CD8-positive, alpha-beta memory T cell (primary cell): ENCODE results near the gene TEX36. TPM values are rescaled to one million over a fixed set of nuclear protein-coding genes. Genes with fewer than 3 reads are reported as not detected.
"Not testable (repeated sequence)": the region's sequence is repeated elsewhere in the genome, so short reads cannot be mapped to it uniquely, and the experiment has no call there.

Experiments
- CTCF ChIA-PET: fragments of 350-600 bp; sonication (Branson Sonifier 250); formaldehyde crosslinking; loops from one replicate; lab custom pipeline; 2021; ENCODE audit warnings: antibody characterized with exemption; lab: Charles Lee
- POLR2A ChIA-PET: fragments of 350-600 bp; sonication (Branson Sonifier 250); formaldehyde crosslinking; loops from one replicate; lab custom pipeline; 2021; ENCODE audit warnings: antibody characterized with exemption; lab: Charles Lee
- DNase-seq, 5 donors: peaks; one replicate each; pipeline versions ENCODE4 v3.0.0 to v3.0.0-alpha.2; 2020 to 2022; ENCODE audit warnings: mixed read lengths in 1 of 5
- H3K27ac ChIP-seq: one replicate; pipeline ENCODE4 v1.7.0; 2013; ENCODE audit warnings: low read depth, mild to moderate bottlenecking, low read length, moderate library complexity
- H3K27me3 ChIP-seq: 2 replicates; pipeline ENCODE4 v1.7.0; 2013; ENCODE audit warnings: low read length, mild to moderate bottlenecking; ENCODE audit not compliant: insufficient read depth, poor library complexity, severe bottlenecking
- H3K36me3 ChIP-seq: 2 replicates; pipeline ENCODE4 v1.7.0; 2013; ENCODE audit warnings: mild to moderate bottlenecking, low read length, moderate library complexity; ENCODE audit not compliant: insufficient read depth
- H3K4me1 ChIP-seq: 2 replicates; pipeline ENCODE4 v1.7.0; 2013; ENCODE audit warnings: mild to moderate bottlenecking, low read length, moderate library complexity; ENCODE audit not compliant: insufficient read depth
- H3K4me3 ChIP-seq: 2 replicates; pipeline ENCODE4 v1.7.0; 2013; ENCODE audit warnings: mild to moderate bottlenecking, low read length
- H3K9me3 ChIP-seq: 2 replicates; pipeline ENCODE4 v1.7.0; 2013; ENCODE audit warnings: mild to moderate bottlenecking, low read length
- H3K27ac Mint-ChIP-seq, 8 donors: one replicate each; pipeline ENCODE4 v1.8.0; 2020 to 2021; ENCODE audit warnings: mixed read lengths in 8 of 8, mild to moderate bottlenecking in 6 of 8, inconsistent platforms in 3 of 8, moderate library complexity in 3 of 8
- H3K27me3 Mint-ChIP-seq, 2 donors: one replicate each; pipeline ENCODE4 v1.8.0; 2020 to 2021; ENCODE audit warnings: mixed read lengths in 2 of 2, mild to moderate bottlenecking in 1 of 2, moderate library complexity in 1 of 2
- H3K36me3 Mint-ChIP-seq, 3 donors: one replicate each; pipeline ENCODE4 v1.8.0; 2020 to 2021; ENCODE audit warnings: mixed read lengths in 3 of 3, inconsistent platforms in 1 of 3, mild to moderate bottlenecking in 1 of 3
- H3K4me1 Mint-ChIP-seq, 3 donors: one replicate each; pipeline ENCODE4 v1.8.0; 2020 to 2021; ENCODE audit warnings: mixed read lengths in 3 of 3, inconsistent platforms in 1 of 3, mild to moderate bottlenecking in 1 of 3
- H3K4me3 Mint-ChIP-seq, 7 donors: one replicate each; pipeline ENCODE4 v1.8.0; 2020 to 2021; ENCODE audit warnings: mixed read lengths in 7 of 7, mild to moderate bottlenecking in 6 of 7, moderate library complexity in 4 of 7, inconsistent platforms in 2 of 7
- H3K9me3 Mint-ChIP-seq, 5 donors: one replicate each; pipeline ENCODE4 v1.8.0; 2020 to 2022; ENCODE audit warnings: mixed read lengths in 5 of 5, mild to moderate bottlenecking in 3 of 5, moderate library complexity in 2 of 5, inconsistent platforms in 1 of 5
- polyA plus RNA-seq: library from polyadenylated mRNA; unstranded; fragments of 300-500 nt; fragmentation: Illumina TruSeq; gene quantifications from one replicate; pipeline ENCODE4 v1.2.3, GENCODE V29; 2021
- total RNA-seq, 2 experiments: library from RNA; stranded (reverse); gene quantifications; one replicate each; pipeline ENCODE4 v1.2.3, GENCODE V29; 2021

Gene TEX36
- total and polyA plus RNA-seq, 3 experiments from 2014 or later = not detected

GRCh38 chr10:125698481-125698998 is 15.6 kb upstream of the TEX36 start:
- no peaks in the 10 kb centered on the region for H3K4me1 Mint-ChIP-seq
- DNase-seq = no peak
- Histone ChIP-seq H3K4me1 (no peaks in the 10 kb centered on the region), H3K27ac (no peak overlapping the region), H3K4me3 (no peak overlapping the region), H3K27me3 (peaks cover 3% of the 10 kb centered on the region), H3K36me3 (no peaks in the 10 kb centered on the region), H3K9me3 (no peaks in the 10 kb centered on the region)
- ChIA-PET POLR2A (no interaction called here), CTCF (no interaction called here)
- H3K4me3 Mint-ChIP-seq = no peak overlapping the region
- peaks cover 0 to 4% (median 0%) of the 10 kb centered on the region in 5 donors for H3K9me3 Mint-ChIP-seq
- peaks cover 0 to 5% (median 0%) of the 10 kb centered on the region in 3 donors for H3K36me3 Mint-ChIP-seq
- peaks cover 2 to 26% of the 10 kb centered on the region in 2 donors for H3K27me3 Mint-ChIP-seq
- no peak overlapping the region for H3K27ac Mint-ChIP-seq

- H3K27me3 ChIP-seq, POLR2A ChIA-PET, H3K4me3 ChIP-seq, H3K36me3 ChIP-seq, H3K27ac Mint-ChIP-seq, CTCF ChIA-PET, H3K4me3 Mint-ChIP-seq, H3K36me3 Mint-ChIP-seq, H3K9me3 Mint-ChIP-seq, H3K4me1 ChIP-seq, DNase-seq, H3K9me3 ChIP-seq, H3K27ac ChIP-seq: not testable (repeated sequence)
- peaks cover 2 to 29% of the 10 kb centered on the region in 2 donors for H3K27me3 Mint-ChIP-seq
- peaks cover 0 to 11% (median 10%) of the 10 kb centered on the region in 3 donors for H3K4me1 Mint-ChIP-seq
Measured at GRCh38 chr10:125696884-125697283, 13.9 kb upstream of the TEX36 start.

GRCh38 chr10:125694883-125695282 is 11.9 kb upstream of the TEX36 start:
- peaks cover 0 to 11% (median 10%) of the 10 kb centered on the region in 3 donors for H3K4me1 Mint-ChIP-seq

GRCh38 chr10:125693524-125693847 is 10.5 kb upstream of the TEX36 start:
- peaks cover 2 to 54% of the 10 kb centered on the region in 2 donors for H3K27me3 Mint-ChIP-seq
- Histone ChIP-seq H3K4me1 (no peaks in the 10 kb centered on the region), H3K4me3 (no peak overlapping the region), H3K27ac (no peak overlapping the region), H3K27me3 (peaks cover 3% of the 10 kb centered on the region), H3K36me3 (no peaks in the 10 kb centered on the region), H3K9me3 (no peaks in the 10 kb centered on the region)
- no peak overlapping the region for H3K4me3 Mint-ChIP-seq
- ChIA-PET POLR2A (no interaction called here), CTCF (no interaction called here)
- no peaks in the 10 kb centered on the region for H3K36me3 Mint-ChIP-seq
- H3K4me1 Mint-ChIP-seq = peaks cover 0 to 11% (median 10%) of the 10 kb centered on the region in 3 donors
- no peak overlapping the region for H3K27ac Mint-ChIP-seq
- no peak for DNase-seq
- no peaks in the 10 kb centered on the region for H3K9me3 Mint-ChIP-seq

More at GRCh38 chr10:125694883-125695282, 11.9 kb upstream of the TEX36 start:
- POLR2A ChIA-PET = no interaction called here
- Histone ChIP-seq H3K9me3 (no peaks in the 10 kb centered on the region), H3K4me3 (no peak overlapping the region), H3K27ac (no peak overlapping the region), H3K4me1 (no peaks in the 10 kb centered on the region), H3K27me3 (peaks cover 3% of the 10 kb centered on the region), H3K36me3 (no peaks in the 10 kb centered on the region)
- no peak for DNase-seq
- no peak overlapping the region for H3K4me3 Mint-ChIP-seq
- H3K27me3 Mint-ChIP-seq = peaks cover 2 to 45% of the 10 kb centered on the region in 2 donors
- no peaks in the 10 kb centered on the region for H3K36me3 Mint-ChIP-seq
- CTCF ChIA-PET = no interaction called here
- no peak overlapping the region for H3K27ac Mint-ChIP-seq
- H3K9me3 Mint-ChIP-seq = no peaks in the 10 kb centered on the region

- no peaks in the 10 kb centered on the region for H3K9me3 ChIP-seq
- no peaks in the 10 kb centered on the region for H3K4me1 ChIP-seq
- H3K27me3 Mint-ChIP-seq = peaks cover 2 to 54% of the 10 kb centered on the region in 2 donors
- no peak overlapping the region for H3K4me3 Mint-ChIP-seq
- H3K27me3 ChIP-seq = peaks cover 3% of the 10 kb centered on the region
- no peak overlapping the region for H3K4me3 ChIP-seq
- no peak overlapping the region for H3K27ac ChIP-seq
- DNase-seq = no peak
- ChIA-PET POLR2A (no interaction called here), CTCF (no interaction called here)
- no peak overlapping the region for H3K27ac Mint-ChIP-seq
- no peaks in the 10 kb centered on the region for H3K36me3 ChIP-seq
- no peaks in the 10 kb centered on the region for H3K9me3 Mint-ChIP-seq
- H3K4me1 Mint-ChIP-seq = peaks cover 0 to 11% (median 10%) of the 10 kb centered on the region in 3 donors
- no peaks in the 10 kb centered on the region for H3K36me3 Mint-ChIP-seq
Measured at GRCh38 chr10:125692601-125693523, 9.9 kb upstream of the TEX36 start.

- CTCF ChIA-PET = no interaction called here
- H3K27ac ChIP-seq = no peak overlapping the region
- no peaks in the 10 kb centered on the region for H3K36me3 ChIP-seq
- H3K27me3 ChIP-seq = peaks cover 3% of the 10 kb centered on the region
- no peak overlapping the region for H3K4me3 ChIP-seq
- Mint-ChIP-seq H3K27ac (no peak overlapping the region), H3K9me3 (no peaks in the 10 kb centered on the region), H3K27me3 (peaks cover 0 to 54% of the 10 kb centered on the region in 2 donors), H3K4me1 (peaks cover 0 to 11% (median 10%) of the 10 kb centered on the region in 3 donors), H3K36me3 (no peaks in the 10 kb centered on the region), H3K4me3 (no peak overlapping the region)
- H3K9me3 ChIP-seq = no peaks in the 10 kb centered on the region
- no peak for DNase-seq
- H3K4me1 ChIP-seq = no peaks in the 10 kb centered on the region
- POLR2A ChIA-PET = no interaction called here
Measured at GRCh38 chr10:125692196-125692595, 9.2 kb upstream of the TEX36 start.

GRCh38 chr10:125691160-125691981 is 8.4 kb upstream of the TEX36 start:
- peaks cover 0 to 53% of the 10 kb centered on the region in 2 donors for H3K27me3 Mint-ChIP-seq
- H3K4me1 ChIP-seq = no peaks in the 10 kb centered on the region

More at GRCh38 chr10:125691160-125691981, 8.4 kb upstream of the TEX36 start:
- no peaks in the 10 kb centered on the region for H3K9me3 ChIP-seq
- Mint-ChIP-seq H3K4me3 (no peak overlapping the region), H3K4me1 (peaks cover 0 to 11% (median 10%) of the 10 kb centered on the region in 3 donors), H3K27ac (no peak overlapping the region), H3K36me3 (no peaks in the 10 kb centered on the region), H3K9me3 (no peaks in the 10 kb centered on the region)
- H3K4me3 ChIP-seq = no peak overlapping the region
- no peaks in the 10 kb centered on the region for H3K36me3 ChIP-seq
- ChIA-PET CTCF (interaction anchor here (0.9 kb wide), 1 partner anchor 16 kb away, joined by 3 read pairs; no protein-coding TSS in a partner anchor), POLR2A (no interaction called here)
- no peak for DNase-seq
- H3K27ac ChIP-seq = no peak overlapping the region
- peaks cover 3% of the 10 kb centered on the region for H3K27me3 ChIP-seq
